Measurements from ENCODE around the gene PGAP6. TPM values are rescaled to one million over a fixed set of nuclear protein-coding genes. Genes with fewer than 3 reads are reported as not detected.

PGAP6 gene
- total and polyA plus RNA-seq, 2 of the 4 experiments (the other 2 are of a cell fraction), result 49.1 to 124 TPM

GRCh38 chr16:399340-400019 is 17.7 kb upstream of the PGAP6 start:
- BruUV-seq (replicated peaks), result no TSS peak
- ChIA-PET CTCF (interaction anchor here (0.6 kb wide), 1 partner anchor 13 kb away, joined by 5 read pairs; no protein-coding TSS in a partner anchor), POLR2A (ENCODE audit: unreplicated experiment) (no interaction called here)
- Histone ChIP-seq H3K27ac (ENCODE audit: insufficient read depth, low read length) (no peak overlapping the region), H3K56ac (ENCODE audit: extremely low read depth, insufficient read depth, low read length) (no peak overlapping the region), H3K4me3 (ENCODE audit: insufficient read depth, low read depth, low read length) (no peak overlapping the region), H3K79me1 (ENCODE audit: low read depth in 1 of 2, low read length in 2 of 2) (peaks cover 4 to 43% of the 10 kb centered on the region in 2 experiments), H4K5ac (ENCODE audit: low read depth, low read length) (no peak overlapping the region), H3K9me1 (ENCODE audit: insufficient read depth, low read length) (0 out of 2 replicates have a peak, but pooled peaks cover 7% of the 10 kb centered on the region), H3K18ac (ENCODE audit: low read depth, low read length) (no peak overlapping the region), H3K4me2 (ENCODE audit: low read depth, low read length) (no peak overlapping the region), H3K14ac (replicated peaks; ENCODE audit: low read depth, low read length) (no peak overlapping the region), H2AFZ (replicated peaks; ENCODE audit: low read length, poor library complexity) (no peak overlapping the region), H2AK5ac (ENCODE audit: low read depth, low read length) (no peak overlapping the region), H4K20me1 (ENCODE audit: insufficient read depth, low read length) (peaks cover 15% of the 10 kb centered on the region; the same call in 1 of the 2 replicates), H3K9me3 (ENCODE audit: control insufficient read depth, insufficient read depth, low read length) (no peaks in the 10 kb centered on the region), H3K9ac (ENCODE audit: low read depth, low read length) (no peak overlapping the region), H2BK20ac (ENCODE audit: low read depth, low read length) (no peak overlapping the region), H2BK5ac (ENCODE audit: low read depth, low read length, poor library complexity, severe bottlenecking) (no peak overlapping the region), H2BK15ac (ENCODE audit: low read depth, low read length) (no peak overlapping the region), H2AK9ac (replicated peaks; ENCODE audit: low read depth, low read length, poor library complexity) (no peak overlapping the region), H3K36me3 (ENCODE audit: control insufficient read depth, insufficient read depth, low read length) (peaks cover 19% of the 10 kb centered on the region), H3K4me1 (ENCODE audit: control insufficient read depth, insufficient read depth, low read length) (peaks cover 4% of the 10 kb centered on the region), H4K91ac (ENCODE audit: insufficient read depth, low read depth, low read length) (no peak overlapping the region), H3K27me3 (ENCODE audit: control insufficient read depth, insufficient read depth, low read length) (no peaks in the 10 kb centered on the region), H3K23ac (ENCODE audit: low read depth, low read length) (no peak overlapping the region), H3K4ac (ENCODE audit: low read depth, low read length) (no peak overlapping the region), H2BK120ac (ENCODE audit: low read depth, low read length) (no peak overlapping the region), H4K8ac (ENCODE audit: low read depth in 2 of 2, low read length in 2 of 2) (no peak overlapping the region)
- ATAC-seq (ENCODE audit: low read depth) (no peak), DNase-seq (no peak)
- intact Hi-C loops (cut with micrococcal nuclease), result loop anchor here (5.0 to 10.0 kb wide), 2 partner anchors 85 to 128 kb away; partner anchors contain the start of gene CAPN15
- WGBS, 2 experiments (ENCODE audit: extremely low coverage in 2 of 2, insufficient read length in 1 of 2), result 100% methylated on average over 1 of the region's 22 CpGs; no CpG with 5 or more reads in 1 of the 2 experiments
- dilution Hi-C loops (cut with HindIII; ENCODE audit: low sequenced_read_pairs, unreplicated experiment), result no loop called here
- in situ Hi-C loops (cut with MboI; ENCODE audit: low sequenced_read_pairs), result loop anchor here (10.0 kb wide), 1 partner anchor 245 kb away; the partner anchor contains the start of genes MCRIP2 and WDR90
- no peak for TF ChIP-seq MXI1 (IDR thresholded peaks at IDR 0.05; ENCODE audit: borderline replicate concordance, low read depth, low read length)
- no peak for TF ChIP-seq NFE2L2 (IDR thresholded peaks at IDR 0.05; ENCODE audit: low read depth, low read length)
- TF ChIP-seq CEBPB (IDR thresholded peaks at IDR 0.05; ENCODE audit: low read depth, low read length), result no peak
- no peak for TF ChIP-seq FOS (IDR thresholded peaks at IDR 0.05; ENCODE audit: low read depth, low read length)
- no peak for TF ChIP-seq CHD1 (IDR thresholded peaks at IDR 0.05; ENCODE audit: low read depth, low read length)
- no peak for TF ChIP-seq ELK1 (IDR thresholded peaks at IDR 0.05; ENCODE audit: borderline replicate concordance, low read depth, low read length)
- TF ChIP-seq USF2 (IDR thresholded peaks at IDR 0.05; ENCODE audit: low read depth, low read length), result no peak
- no peak for TF ChIP-seq BHLHE40 (IDR thresholded peaks at IDR 0.05; ENCODE audit: low read depth, low read length)
- no peak for TF ChIP-seq RFX5 (IDR thresholded peaks at IDR 0.05; ENCODE audit: low read depth, low read length)
- no peak for TF ChIP-seq RCOR1 (IDR thresholded peaks at IDR 0.05; ENCODE audit: insufficient replicate concordance, low read length)
- no peak for TF ChIP-seq MAFK (IDR thresholded peaks at IDR 0.05; ENCODE audit: low read depth, low read length)
- TF ChIP-seq RAD21 (IDR thresholded peaks at IDR 0.05; ENCODE audit: low read length), result no peak
- TF ChIP-seq CTCF (conservative IDR thresholded peaks at IDR 0.05; ENCODE audit: low read depth, low read length), result no peak
- TF ChIP-seq MAZ (IDR thresholded peaks at IDR 0.05; ENCODE audit: borderline replicate concordance, low read depth, low read length), result no peak
